ENCODE measurements around the gene KSR2.
A peak's percentile ranks its signal among the peaks of the same experiment; 100 is the strongest.

KSR2 gene

GRCh38 chr12:117854339-117855012, 114.3 kb downstream of the KSR2 start:
- DNase-seq: peak; percentile 69

GRCh38 chr12:117853600-117853999, 115.2 kb downstream of the KSR2 start:
- DNase-seq: no peak

GRCh38 chr12:117850048-117850447, 118.7 kb downstream of the KSR2 start:
- peak; percentile 25 for DNase-seq

- DNase-seq: no peak
Measured at GRCh38 chr12:117847371-117847770, 121.4 kb downstream of the KSR2 start.

- DNase-seq: peak; percentile 57
Measured at GRCh38 chr12:117845271-117845904, 123.4 kb downstream of the KSR2 start.

GRCh38 chr12:117844114-117844830, 124.5 kb downstream of the KSR2 start:
- no peak for DNase-seq

GRCh38 chr12:117842630-117843029, 126.2 kb downstream of the KSR2 start:
- DNase-seq: no peak

- no peak for DNase-seq
Measured at GRCh38 chr12:117842220-117842619, 126.6 kb downstream of the KSR2 start.

GRCh38 chr12:117837737-117838050, 131.1 kb downstream of the KSR2 start:
- DNase-seq: no peak

- DNase-seq: peak; percentile 84
Measured at GRCh38 chr12:117836999-117837736, 131.6 kb downstream of the KSR2 start.

GRCh38 chr12:117836476-117836875, 132.3 kb downstream of the KSR2 start:
- no peak for DNase-seq

GRCh38 chr12:117835156-117835555, 133.6 kb downstream of the KSR2 start:
- no peak for DNase-seq

GRCh38 chr12:117832459-117833457, 136.0 kb downstream of the KSR2 start:
- DNase-seq: no peak

- peak; percentile 16 for DNase-seq
Measured at GRCh38 chr12:117830471-117830870, 138.3 kb downstream of the KSR2 start.

- no peak for DNase-seq
Measured at GRCh38 chr12:117829108-117829507, 139.7 kb downstream of the KSR2 start.

- DNase-seq: no peak
Measured at GRCh38 chr12:117827660-117828059, 141.1 kb downstream of the KSR2 start.

GRCh38 chr12:117825827-117826226, 143.0 kb downstream of the KSR2 start:
- DNase-seq: no peak

GRCh38 chr12:117821480-117822175, 147.2 kb downstream of the KSR2 start:
- no peak for DNase-seq

- DNase-seq: no peak
Measured at GRCh38 chr12:117820216-117820907, 148.4 kb downstream of the KSR2 start.

- DNase-seq: no peak
Measured at GRCh38 chr12:117819160-117819559, 149.6 kb downstream of the KSR2 start.

GRCh38 chr12:117818400-117818799, 150.4 kb downstream of the KSR2 start:
- DNase-seq: no peak
